Stimulated activated CD8-positive, alpha-beta memory T cell treated with anti-CD3 and anti-CD28 coated beads, Interleukin-12 subunit alpha, Interleukin-12 subunit beta, amount 100 ng/mL, for 24 hours (primary cell): ENCODE results near the gene ACSL4.
"Not testable (repeated sequence)": the region's sequence is repeated elsewhere in the genome, so short reads cannot be mapped to it uniquely, and the experiment has no call there.

Experiments used
- DNase-seq: peaks from one replicate; pipeline ENCODE4 v3.0.0-alpha.2; 2020; ENCODE audit errors: extremely low read depth

ACSL4 gene

DNA sequence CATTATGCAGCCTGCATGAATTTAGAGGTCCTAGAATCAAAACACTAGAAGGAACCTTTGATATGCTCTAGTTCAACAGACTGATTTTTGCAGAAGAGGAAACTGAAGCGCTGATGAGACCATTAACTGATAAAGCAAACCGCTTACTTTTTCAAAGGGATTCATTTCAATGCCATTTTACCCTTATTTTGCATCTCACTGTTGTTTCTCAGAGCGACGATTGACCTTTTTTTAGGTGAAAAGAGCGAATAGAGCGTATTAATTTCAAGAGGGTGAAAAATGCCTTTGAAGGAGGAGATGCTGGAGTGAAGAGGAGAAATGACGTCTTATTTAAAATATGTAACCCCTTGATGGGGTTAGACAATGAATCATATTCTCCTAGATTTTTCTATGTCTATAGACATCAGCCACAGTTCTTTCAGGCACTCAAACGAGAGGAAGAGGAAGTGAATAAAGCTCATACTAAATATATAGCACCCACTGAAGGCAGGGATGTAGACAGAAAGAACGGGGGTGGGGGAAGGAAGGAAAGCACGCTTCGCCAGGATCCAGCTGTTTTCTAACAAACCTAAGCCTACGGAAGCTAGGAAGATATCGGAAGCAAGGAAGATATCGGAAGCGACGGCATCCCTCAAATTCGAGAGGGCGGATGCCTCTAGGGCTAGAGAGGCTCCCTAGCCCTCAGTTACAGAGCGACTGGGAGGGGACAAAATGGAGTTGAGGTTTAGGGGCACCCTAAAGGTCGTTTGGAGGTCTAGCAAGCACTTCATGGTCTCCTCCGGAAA is 848 bp downstream of the ACSL4 start:
- DNase-seq = no peak

DNA sequence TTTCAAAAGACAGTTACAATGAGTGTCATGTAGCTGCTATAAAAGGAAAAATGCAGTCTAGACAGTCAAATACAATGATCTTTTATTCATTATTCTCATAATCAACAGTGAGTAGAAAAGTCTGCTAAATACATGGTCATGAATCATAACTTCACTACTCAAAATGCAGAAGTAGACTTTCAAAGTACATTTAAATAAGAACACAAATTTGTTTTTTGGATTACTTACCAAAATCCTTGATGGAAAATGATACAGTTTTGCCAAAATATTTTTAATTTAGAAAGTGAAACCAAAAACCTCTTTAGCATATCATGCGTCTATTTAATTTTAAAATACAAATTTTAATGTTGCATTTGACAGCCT is 4.9 kb downstream of the ACSL4 start:
- DNase-seq = no peak

DNA sequence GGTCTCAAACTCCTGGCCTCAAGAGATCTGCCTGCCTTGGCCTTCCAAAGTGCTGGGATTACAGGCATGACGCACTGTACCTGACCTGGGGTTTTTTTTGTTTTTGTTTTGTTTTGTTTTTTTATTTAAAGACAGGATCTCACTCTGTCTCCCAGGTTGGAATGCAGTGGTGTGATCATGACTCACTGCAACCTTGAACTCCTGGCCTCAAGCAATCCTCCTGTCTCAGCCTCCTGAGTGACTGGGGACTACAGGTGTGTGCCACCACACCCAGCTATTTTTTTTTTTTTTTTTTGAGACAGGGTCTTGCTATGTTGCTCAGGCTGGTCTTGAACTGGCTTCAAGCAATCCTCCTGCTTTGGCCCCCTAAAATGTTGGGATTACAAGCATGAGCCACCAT is 8.1 kb downstream of the ACSL4 start:
- DNase-seq = not testable (repeated sequence)

DNA sequence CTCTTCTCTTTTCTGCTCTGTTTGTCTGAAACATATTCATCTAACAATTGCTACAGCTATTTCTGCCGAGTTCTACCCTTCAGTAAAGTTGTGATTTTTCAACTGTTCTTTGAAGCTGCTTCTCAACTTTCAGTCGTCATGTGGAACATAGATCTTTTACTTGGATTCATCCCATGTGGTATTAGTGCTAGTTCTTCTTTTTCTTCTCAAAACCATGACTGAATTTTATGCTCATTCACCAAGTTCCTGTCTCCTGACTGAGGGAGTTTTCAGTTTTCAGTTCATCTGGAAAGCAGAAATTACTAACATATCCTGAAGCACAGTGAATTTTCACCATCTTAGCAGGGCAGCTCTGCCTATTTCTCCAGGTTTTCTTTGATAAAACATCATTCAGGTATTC is 12.1 kb downstream of the ACSL4 start:
- no peak for DNase-seq

GRCh38 chrX:109719264-109719663 is 13.8 kb downstream of the ACSL4 start:
- DNase-seq = no peak

DNA sequence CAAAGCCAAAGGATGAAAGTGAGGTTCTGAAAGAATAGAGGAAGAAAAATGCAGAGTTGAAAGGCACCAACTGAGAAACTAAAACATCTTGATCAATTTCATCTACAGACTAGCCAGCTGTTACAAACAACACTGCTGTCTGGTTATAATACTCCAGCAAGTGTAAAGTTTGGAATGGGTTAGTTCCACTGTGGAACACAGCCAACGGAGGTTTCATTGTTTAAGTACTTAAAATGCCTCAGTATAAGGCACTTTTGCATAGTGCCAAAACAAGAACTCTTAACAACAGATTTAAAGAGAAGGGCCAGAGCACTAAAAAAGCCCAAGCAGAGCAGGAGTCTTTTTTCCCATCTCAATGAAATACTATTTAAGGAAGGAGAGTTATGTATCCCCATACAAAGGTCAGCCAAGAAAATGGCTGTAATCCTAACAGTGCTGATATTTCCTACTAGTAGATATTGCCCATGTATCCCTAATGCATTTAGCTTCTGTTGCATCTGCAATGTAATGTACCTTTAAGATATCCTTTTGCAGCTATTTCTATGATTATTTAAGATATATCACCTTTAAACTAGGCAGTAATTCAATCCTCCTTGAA is 16.5 kb downstream of the ACSL4 start:
- no peak for DNase-seq

DNA sequence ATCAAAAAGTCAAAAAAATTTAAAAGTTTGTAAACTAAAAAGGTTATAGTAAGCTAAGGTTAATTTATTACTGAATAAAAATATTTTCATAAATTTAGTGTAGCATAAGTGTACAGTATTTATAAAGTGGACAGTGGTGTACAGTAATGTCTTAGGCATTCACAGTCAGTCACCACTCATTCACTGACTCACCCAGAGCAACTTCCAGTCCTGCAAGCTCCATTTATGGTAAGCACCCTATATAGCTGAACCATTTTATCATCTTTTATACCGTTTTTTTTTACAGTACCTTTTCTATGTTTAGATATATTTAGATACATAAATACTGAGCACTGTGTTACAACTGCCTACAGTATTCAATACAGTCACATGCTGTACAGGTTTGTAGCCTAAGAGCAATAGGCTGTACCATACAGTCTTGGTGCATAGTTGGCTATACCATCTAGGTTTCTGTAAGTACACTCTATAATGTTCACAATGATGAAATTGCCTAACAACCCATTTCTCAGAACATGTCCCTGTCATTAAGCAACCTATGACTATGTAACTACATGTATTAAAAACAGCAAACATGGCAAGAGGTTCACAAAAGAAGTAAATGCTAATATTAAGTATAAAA is 18.6 kb downstream of the ACSL4 start:
- no peak for DNase-seq

DNA sequence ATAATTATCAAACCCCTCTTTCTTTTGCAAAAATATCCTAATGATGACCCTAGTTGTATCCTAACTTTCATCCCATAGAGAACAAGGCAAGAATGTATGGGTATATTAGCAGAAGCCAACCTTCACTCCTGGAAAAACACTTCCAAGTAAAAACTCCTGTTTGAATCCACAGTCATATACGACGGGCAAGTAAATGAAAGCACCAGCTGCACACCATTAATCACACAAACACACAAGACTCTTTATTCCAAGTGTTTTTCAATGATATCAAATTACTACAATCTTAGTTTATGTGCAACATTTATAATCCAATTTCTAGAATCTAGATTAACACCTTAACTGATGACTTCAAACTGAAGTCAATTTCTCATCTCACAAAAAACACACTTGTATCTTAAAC is 22.9 kb downstream of the ACSL4 start:
- no peak for DNase-seq

DNA sequence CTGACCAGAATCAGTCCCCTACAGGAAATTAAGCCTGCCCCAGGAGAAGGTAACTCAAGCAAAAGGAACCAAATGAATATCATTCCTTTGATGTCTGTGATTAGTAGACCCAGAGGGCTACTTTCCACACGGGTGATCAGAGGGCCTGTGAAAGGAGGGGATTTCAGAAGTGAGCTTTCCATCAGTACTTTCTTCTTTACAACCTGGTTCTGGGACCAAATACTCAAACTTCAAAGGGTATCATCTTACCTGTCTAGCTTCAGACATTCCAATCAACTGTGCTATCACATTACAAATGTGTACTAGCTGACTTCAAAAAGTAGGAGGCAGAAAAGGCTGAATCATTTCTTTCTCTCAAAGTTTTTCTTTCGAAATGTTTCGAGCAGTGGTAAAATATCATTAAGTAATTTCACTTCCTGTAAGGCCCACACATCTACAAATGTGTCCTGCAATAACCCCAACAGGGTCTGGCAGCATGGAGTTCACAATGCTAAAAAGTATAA is 23.9 kb downstream of the ACSL4 start:
- no peak for DNase-seq

DNA sequence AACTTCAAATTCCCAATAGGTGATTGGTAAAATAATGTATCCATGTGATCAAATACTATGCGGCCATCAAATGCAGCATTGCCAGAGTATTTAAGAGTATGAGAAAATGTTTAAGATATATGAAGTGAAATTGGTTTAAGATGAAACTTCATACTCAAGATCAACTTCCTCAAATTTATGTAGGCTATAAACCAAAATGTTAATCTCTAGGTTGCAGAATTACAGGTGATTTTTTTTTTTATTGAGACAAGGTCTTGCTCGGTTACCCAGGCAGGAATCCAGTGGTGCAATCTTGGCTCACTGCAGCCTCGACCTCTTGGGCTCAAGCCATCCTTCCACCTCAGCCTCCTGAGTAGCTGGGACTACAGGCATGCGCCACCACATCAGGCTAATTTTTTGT is 25.3 kb downstream of the ACSL4 start:
- no peak for DNase-seq

- DNase-seq = no peak
Observed at GRCh38 chrX:109707319-109707718, 25.7 kb downstream of the ACSL4 start.

DNA sequence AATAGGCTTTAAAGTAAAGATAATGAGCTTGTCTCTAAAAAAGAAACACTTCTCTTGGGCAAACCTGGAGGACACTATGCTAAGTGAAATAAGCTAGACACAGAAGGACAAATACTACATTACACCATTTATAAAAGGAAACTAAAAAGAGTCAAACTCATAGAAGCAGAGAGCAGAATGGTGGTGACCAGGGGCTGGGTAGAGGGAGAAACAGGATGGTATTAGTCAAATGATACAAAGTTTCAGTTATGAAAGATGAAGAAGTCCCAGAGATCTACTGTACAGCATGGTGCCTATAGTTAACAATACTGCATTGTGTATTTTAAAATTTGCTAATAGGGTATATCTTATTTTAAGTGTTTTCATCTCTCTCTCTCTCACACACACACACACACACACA is 28.5 kb downstream of the ACSL4 start:
- no peak for DNase-seq

DNA sequence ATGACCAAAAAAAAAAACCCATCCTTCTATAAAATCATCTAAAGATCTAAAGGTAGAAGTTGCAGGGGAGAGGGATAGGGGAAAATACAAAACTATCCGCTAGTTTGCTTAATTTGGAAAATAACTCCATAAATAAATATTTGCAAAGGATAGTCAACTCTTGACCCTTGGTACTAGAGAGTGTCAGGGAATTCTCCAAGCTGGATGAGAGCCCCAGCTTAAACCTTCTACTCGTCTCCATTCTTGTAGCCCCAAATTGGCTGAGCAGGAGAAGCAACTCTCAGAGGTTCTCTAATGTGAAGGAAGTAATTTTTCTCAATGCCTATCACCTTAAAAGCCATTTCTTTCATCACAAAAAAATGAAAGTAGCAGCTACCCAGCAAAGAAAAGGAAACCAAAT is 35.2 kb downstream of the ACSL4 start:
- DNase-seq = no peak

GRCh38 chrX:109696146-109696740 is 36.8 kb downstream of the ACSL4 start:
- no peak for DNase-seq

DNA sequence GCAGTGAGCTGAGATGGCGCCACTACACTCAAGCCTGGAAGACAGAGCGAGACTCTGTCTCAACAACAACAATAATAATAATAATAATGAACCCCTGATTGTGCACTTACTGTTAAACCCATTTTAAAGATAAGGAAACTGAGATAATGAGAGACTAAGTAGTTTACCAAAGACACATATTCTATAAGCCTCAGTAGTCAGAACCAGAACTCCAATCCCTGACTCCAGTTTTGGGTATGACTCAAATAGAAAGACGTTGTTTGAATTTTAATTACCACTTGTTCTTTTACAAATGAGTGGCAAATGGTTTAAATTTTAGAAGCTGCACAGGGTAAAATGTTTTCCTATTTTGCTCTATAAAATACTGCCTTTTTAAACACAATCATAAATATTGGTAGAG is 37.4 kb downstream of the ACSL4 start:
- DNase-seq = no peak

- DNase-seq = no peak
Observed at GRCh38 chrX:109691752-109692151, 41.3 kb downstream of the ACSL4 start.

GRCh38 chrX:109691277-109691676 is 41.8 kb downstream of the ACSL4 start:
- no peak for DNase-seq

GRCh38 chrX:109687903-109688302 is 45.2 kb downstream of the ACSL4 start:
- no peak for DNase-seq

DNA sequence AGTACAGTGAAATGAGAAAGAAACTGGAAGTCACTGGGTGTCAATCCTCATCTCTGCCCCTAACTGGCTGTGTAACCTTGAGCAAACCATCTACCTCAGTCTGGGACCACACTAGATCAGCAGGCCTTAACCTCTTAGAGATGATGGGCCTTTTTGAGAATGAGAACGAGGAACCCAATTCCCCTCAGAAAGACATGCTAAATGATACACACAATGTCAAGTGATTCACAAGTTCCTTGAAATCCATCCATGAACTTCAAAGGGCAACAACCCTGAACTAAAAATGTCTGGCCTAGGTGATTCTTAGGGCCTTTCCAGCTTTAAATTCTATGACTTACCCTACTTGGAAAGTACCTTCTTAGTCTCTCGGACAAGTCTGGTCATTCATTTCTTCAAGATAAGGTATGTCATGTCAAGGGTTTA is 47.4 kb downstream of the ACSL4 start:
- no peak for DNase-seq

DNA sequence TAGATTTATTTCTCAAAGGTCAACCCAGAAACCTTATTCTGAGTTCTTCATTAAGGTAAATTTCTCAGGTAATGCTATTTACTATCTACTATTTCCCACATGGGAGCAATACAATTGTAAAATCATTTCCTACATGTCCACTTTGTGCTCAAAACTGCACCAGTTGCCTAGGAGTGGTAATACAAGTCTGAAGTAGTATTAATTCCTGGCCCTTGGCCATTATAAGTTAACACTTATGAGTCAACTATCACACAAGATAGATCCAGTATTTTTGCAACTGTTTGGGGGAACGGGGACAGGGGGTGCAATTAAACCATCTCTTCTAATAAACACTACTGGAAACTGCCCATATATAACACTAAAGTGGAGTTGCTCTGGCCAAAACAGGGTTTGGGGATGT is 48.9 kb downstream of the ACSL4 start:
- DNase-seq = no peak

DNA sequence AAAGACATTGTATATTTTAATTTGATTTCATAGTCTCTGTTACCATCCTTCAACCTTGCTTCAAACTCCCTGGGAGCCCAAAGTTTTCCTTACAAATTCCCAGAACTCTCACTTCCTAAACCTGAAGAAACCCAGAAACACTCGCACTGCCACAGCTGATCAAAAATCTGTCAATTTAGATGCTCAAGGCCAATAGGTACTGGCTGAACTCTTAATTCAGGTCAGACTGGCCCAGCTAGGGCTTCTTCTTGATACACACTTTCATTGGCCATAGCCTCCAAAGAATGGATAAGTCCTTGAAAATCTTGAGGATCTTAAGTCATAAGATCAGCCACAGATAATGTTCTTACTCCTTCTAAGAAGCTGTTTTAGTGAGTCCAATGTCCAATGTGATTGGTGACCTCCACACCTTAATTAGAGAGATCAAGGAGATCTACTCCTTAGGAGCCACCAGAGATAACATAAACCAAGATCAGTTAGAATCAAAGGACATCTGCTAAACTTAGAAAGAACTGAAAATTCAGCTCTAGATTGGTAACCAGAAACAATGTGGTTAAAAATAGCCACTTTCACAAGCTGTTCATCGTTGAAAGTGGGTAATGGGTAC is 51.5 kb downstream of the ACSL4 start:
- no peak for DNase-seq

- no peak for DNase-seq
Observed at GRCh38 chrX:109679820-109680219, 53.2 kb downstream of the ACSL4 start.
